ENCODE measurements around the gene TUFT1. TPM values are rescaled to one million over a fixed set of nuclear protein-coding genes. Genes with fewer than 3 reads are reported as not detected.

TUFT1 gene
- total and polyA plus RNA-seq, 9 of the 15 experiments (the other 6 are each of a cell fraction or from before 2014, with no cell fraction given), result 0.54 to 2.0 (median 1.7) TPM

- TF ChIP-seq MGA (IDR thresholded peaks at IDR 0.05) (peak; percentile 51), CHD1 (IDR thresholded peaks at IDR 0.05; ENCODE audit: low read length) (peak; percentile 56), RB1 (IDR thresholded peaks at IDR 0.05; ENCODE audit: low read depth) (peak; percentile 65), KLF13 (tag; IDR thresholded peaks at IDR 0.05; ENCODE audit: borderline replicate concordance, low read depth) (peak; percentile 85; the same call in 1 of the 2 replicates), SAP30 (IDR thresholded peaks at IDR 0.05; ENCODE audit: borderline replicate concordance, insufficient read depth, low read depth, low read length, poor library complexity, severe bottlenecking) (peak; percentile 59), FOXM1 (IDR thresholded peaks at IDR 0.05; ENCODE audit: low read depth) (no peak), FOXM1 (CRISPR knock-in tag; IDR thresholded peaks at IDR 0.05; ENCODE audit: low read depth) (0 out of 2 replicates have a peak, but pooled peaks have one; percentile 4), PKNOX1 (IDR thresholded peaks at IDR 0.05) (peak; percentile 75), TBP (optimal IDR thresholded peaks at IDR 0.05; ENCODE audit: low read depth, low read length) (peak; percentile 94), JUND (IDR thresholded peaks at IDR 0.05; ENCODE audit: borderline replicate concordance, low read depth, low read length) (peak; percentile 14; the same call in 1 of the 2 replicates), JUND (tag; IDR thresholded peaks at IDR 0.05; ENCODE audit: borderline replicate concordance, low read depth, low read length) (no peak)
Measured at GRCh38 chr1:151540021-151540981, at the start of gene TUFT1 (continued).

Data from K562 (cell line).